B cell (primary cell): ENCODE results near the gene PRKCH. TPM values are rescaled to one million over a fixed set of nuclear protein-coding genes. Genes with fewer than 3 reads are reported as not detected.
"Not testable (repeated sequence)": the region's sequence is repeated elsewhere in the genome, so short reads cannot be mapped to it uniquely, and the experiment has no call there.

Experiments used
- ATAC-seq: fragments of 200-7000 bp; cut with Tn5 transposase; one replicate; pipeline ENCODE4 v1.10.0; 2021; ENCODE audit warnings: low read depth, mild to moderate bottlenecking, moderate number of reproducible peaks, moderate library complexity
- CTCF ChIA-PET: fragments of 350-600 bp; sonication (Branson Sonifier 250); formaldehyde crosslinking; loops from one replicate; lab custom pipeline; 2021; ENCODE audit warnings: antibody characterized with exemption, inconsistent platforms; lab: Charles Lee
- POLR2A ChIA-PET: fragments of 350-600 bp; sonication (Branson Sonifier 250); formaldehyde crosslinking; loops from one replicate; lab custom pipeline; 2021; ENCODE audit warnings: antibody characterized with exemption; lab: Charles Lee
- DNase-seq: peaks from one replicate; pipeline ENCODE4 v3.0.0; 2013
- H2AFZ ChIP-seq: 2 replicates; pipeline ENCODE4 v1.6.1; 2012; ENCODE audit warnings: mild to moderate bottlenecking, low read depth, low read length; ENCODE audit not compliant: insufficient read depth, poor library complexity, severe bottlenecking
- H3K27ac ChIP-seq, 2 donors: 1 replicate in 1 of 2; 2 replicates in 1 of 2; pipeline ENCODE4 v1.5.1; 2012 to 2013; ENCODE audit warnings: low read length in 2 of 2, mild to moderate bottlenecking in 2 of 2, moderate library complexity in 1 of 2
- H3K27me3 ChIP-seq, 4 experiments: fragments of 200-600 bp in 1 of 4; sonication (generic) in 1 of 4; replicated peaks in 1 of 4; 1 replicate in 2 of 4; 2 replicates in 2 of 4; pipeline versions ENCODE4 v1.6.1 to v1.7.0; 2013 to 2016; ENCODE audit warnings: low read length in 3 of 4, mild to moderate bottlenecking in 2 of 4, mixed read lengths in 1 of 4, moderate library complexity in 1 of 4; ENCODE audit not compliant: insufficient read depth in 4 of 4, control insufficient read depth in 3 of 4; ENCODE audit errors: control extremely low read depth in 1 of 4
- H3K36me3 ChIP-seq, 2 experiments: replicated peaks in 1 of 2; 1 replicate in 1 of 2; 2 replicates in 1 of 2; pipeline versions ENCODE4 v1.6.1 to v1.7.1; 2013; ENCODE audit warnings: low read length in 1 of 2; ENCODE audit not compliant: insufficient read depth in 2 of 2, control insufficient read depth in 1 of 2; ENCODE audit errors: control extremely low read depth in 1 of 2, extremely low read depth in 1 of 2
- H3K4me1 ChIP-seq, 2 donors: fragments of 200-600 bp in 1 of 2; sonication (generic) in 1 of 2; 1 replicate in 1 of 2; 2 replicates in 1 of 2; pipeline versions ENCODE4 v1.5.1 to v1.6.1; 2013 to 2017; ENCODE audit warnings: low read length in 2 of 2; ENCODE audit not compliant: control insufficient read depth in 2 of 2, insufficient read depth in 2 of 2
- H3K4me2 ChIP-seq: replicated peaks from 2 replicates; pipeline ENCODE3; 2012; ENCODE audit warnings: mild to moderate bottlenecking, low read depth, low read length; ENCODE audit not compliant: poor library complexity, severe bottlenecking
- H3K4me3 ChIP-seq, 5 experiments: fragments of 200-600 bp in 1 of 5; sonication (generic) in 1 of 5; 1 replicate in 3 of 5; 2 replicates in 2 of 5; pipeline versions ENCODE4 v1.5.1 to v1.7.0; 2011 to 2016; ENCODE audit warnings: low read length in 4 of 5, mild to moderate bottlenecking in 4 of 5, low read depth in 2 of 5, control low read depth in 1 of 5, moderate library complexity in 1 of 5; ENCODE audit not compliant: insufficient read depth in 1 of 5; ENCODE audit errors: control extremely low read depth in 1 of 5, extremely low read depth in 1 of 5
- H3K79me2 ChIP-seq: fragments of 200-600 bp; sonication (generic); one replicate; pipeline ENCODE4 v1.6.0; 2016; ENCODE audit warnings: low read length; ENCODE audit not compliant: control insufficient read depth, insufficient read depth
- H3K9ac ChIP-seq: fragments of 200-600 bp; sonication (generic); 2 replicates; pipeline ENCODE4 v1.6.1; 2017; ENCODE audit warnings: mild to moderate bottlenecking, low read length, moderate library complexity
- H3K9me3 ChIP-seq, 3 donors: one replicate each; pipeline versions ENCODE4 v1.6.1 to v1.7.1; 2013; ENCODE audit warnings: low read length in 2 of 3; ENCODE audit not compliant: control insufficient read depth in 2 of 3, insufficient read depth in 1 of 3; ENCODE audit errors: control extremely low read depth in 1 of 3
- H4K20me1 ChIP-seq: 2 replicates; pipeline ENCODE4 v1.6.0; 2012; ENCODE audit warnings: mild to moderate bottlenecking, low read length; ENCODE audit not compliant: insufficient read depth, control insufficient read depth, poor library complexity, severe bottlenecking
- H3K27ac Mint-ChIP-seq: one replicate; pipeline ENCODE4 v1.8.0; 2021; ENCODE audit warnings: mixed read lengths
- H3K27me3 Mint-ChIP-seq: one replicate; pipeline ENCODE4 v1.8.0; 2021; ENCODE audit warnings: mixed read lengths
- H3K4me1 Mint-ChIP-seq: one replicate; pipeline ENCODE4 v1.8.0; 2021; ENCODE audit warnings: mixed read lengths
- H3K4me3 Mint-ChIP-seq: one replicate; pipeline ENCODE4 v1.8.0; 2021; ENCODE audit warnings: mixed read lengths
- H3K9me3 Mint-ChIP-seq: one replicate; pipeline ENCODE4 v1.8.0; 2022; ENCODE audit warnings: mixed read lengths; ENCODE audit not compliant: insufficient read depth
- CTCF ChIP-seq: fragments of 200-600 bp; IDR thresholded peaks from one replicate; pipeline ENCODE4 v1.8.0; 2022; ENCODE audit warnings: antibody characterized with exemption, mild to moderate bottlenecking
- EZH2 ChIP-seq: IDR thresholded peaks from 2 replicates; pipeline ENCODE4 v1.6.1; 2012; ENCODE audit warnings: borderline replicate concordance, low read depth, mild to moderate bottlenecking, moderate library complexity, low read length; ENCODE audit not compliant: insufficient read depth, poor library complexity, severe bottlenecking
- WGBS: methylation state at CpG from one replicate; pipeline ENCODE4 v1.1.5; 2013; ENCODE audit warnings: missing lambda C conversion rate; ENCODE audit not compliant: insufficient coverage; 5-methylcytosine and 5-hydroxymethylcytosine counted together
- intact Hi-C: fragments of 100-400 bp; cut with micrococcal nuclease; formaldehyde crosslinking; loops from one replicate; pipeline ENCODE4 v1.10.0; 2022
- polyA plus RNA-seq: library from polyadenylated mRNA; depleted of rRNA; stranded (reverse); fragments of >200 nt; gene quantifications from 2 replicates; pipeline ENCODE4 v1.2.3, GENCODE V29; 2012
- total RNA-seq, 2 donors: library from RNA; stranded (reverse); fragments of 120-200 nt in 1 of 2; gene quantifications; 1 replicate in 1 of 2; 2 replicates in 1 of 2; pipeline versions ENCODE4 v1.2.3 to v1.2.4, GENCODE V29; 2013 to 2022

The PRKCH gene
- total and polyA plus RNA-seq, 2 donors (not counting 1 experiment from before 2014, with no cell fraction given) = 2.0 to 5.0 TPM

- Histone ChIP-seq H2AFZ (no peak overlapping the region), H3K79me2 (no peaks in the 10 kb centered on the region), H3K9ac (no peak overlapping the region), H3K36me3 (no peaks in the 10 kb centered on the region), H4K20me1 (no peaks in the 10 kb centered on the region), H3K27ac (no peak overlapping the region), H3K9me3 (no peaks in the 10 kb centered on the region), H3K4me3 (no peak overlapping the region), H3K4me1 (no peaks in the 10 kb centered on the region), H3K27me3 (no peaks in the 10 kb centered on the region), H3K4me2 (no peak overlapping the region)
- TF ChIP-seq CTCF (no peak), EZH2 (no peak)
- no peak for DNase-seq
- CTCF ChIA-PET = no interaction called here
- no peaks in the 10 kb centered on the region for H3K9me3 Mint-ChIP-seq
- POLR2A ChIA-PET = no interaction called here
- no peak overlapping the region for H3K4me3 Mint-ChIP-seq
- no peaks in the 10 kb centered on the region for H3K4me1 Mint-ChIP-seq
- H3K27ac Mint-ChIP-seq = no peak overlapping the region
- intact Hi-C loops = no loop called here
- WGBS = 100% methylated on average over 1 of the region's 1 CpG
- no peaks in the 10 kb centered on the region for H3K27me3 Mint-ChIP-seq
- no peak for ATAC-seq
These were observed 88.4 kb downstream of the PRKCH start for GRCh38 chr14:61409782-61410181.

GRCh38 chr14:61415934-61416333, 94.6 kb downstream of the PRKCH start:
- H3K4me1 ChIP-seq, H3K9me3 ChIP-seq, H3K4me3 Mint-ChIP-seq, intact Hi-C loops, H3K9me3 Mint-ChIP-seq, ATAC-seq, DNase-seq, H3K27ac Mint-ChIP-seq, H3K4me3 ChIP-seq, H3K4me2 ChIP-seq, H3K27me3 ChIP-seq, H3K79me2 ChIP-seq, H3K9ac ChIP-seq, H2AFZ ChIP-seq, H3K36me3 ChIP-seq, H3K27ac ChIP-seq, H4K20me1 ChIP-seq, H3K4me1 Mint-ChIP-seq, CTCF ChIA-PET, H3K27me3 Mint-ChIP-seq: not testable (repeated sequence)
- 100% methylated on average over 3 of the region's 4 CpGs for WGBS
- POLR2A ChIA-PET = interaction anchor here (0.7 kb wide), 1 partner anchor 37 kb away, joined by 9 read pairs; no protein-coding TSS in a partner anchor
